ENCODE measurements around the gene PARVG.

PARVG gene

DNA sequence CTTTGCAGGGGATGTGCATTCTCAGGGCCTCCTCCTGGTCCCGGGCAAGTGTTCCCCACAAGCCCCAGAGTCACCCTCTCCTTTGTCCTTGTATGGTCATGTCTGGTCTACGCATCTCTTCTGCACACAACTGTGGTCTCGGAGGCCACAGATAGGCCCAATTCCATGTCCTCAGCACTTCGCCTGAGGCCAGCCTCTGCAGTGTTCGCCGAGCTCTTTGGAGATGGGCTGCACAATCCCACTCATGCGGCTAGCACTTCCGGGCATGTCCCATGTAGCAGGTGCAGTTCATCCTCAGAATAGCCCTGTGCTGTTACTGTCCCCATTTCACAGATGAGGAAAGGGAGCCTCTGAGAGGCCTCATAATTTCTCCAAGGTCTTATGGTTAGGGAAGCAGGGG, 7.6 kb downstream of the PARVG start:
- Histone ChIP-seq H4K91ac (ENCODE audit: low read length) (no peak overlapping the region), H3K4ac (ENCODE audit: low read depth in 1 of 2, low read length in 2 of 2) (no peak overlapping the region), H3K9me3 (ENCODE audit: control insufficient read depth, low read length) (no peaks in the 10 kb centered on the region), H3K18ac (ENCODE audit: low read depth in 1 of 2, low read length in 2 of 2) (no peak overlapping the region), H3K27ac (ENCODE audit: low read length, poor library complexity, severe bottlenecking) (no peak overlapping the region), H2BK5ac (ENCODE audit: low read depth, low read length, poor library complexity, severe bottlenecking) (no peak overlapping the region), H3K36me3 (ENCODE audit: control insufficient read depth in 1 of 2, insufficient read depth in 2 of 2, low read depth in 1 of 2, low read length in 2 of 2) (no peaks in the 10 kb centered on the region), H2BK120ac (ENCODE audit: low read depth, low read length) (no peak overlapping the region), H2BK12ac (ENCODE audit: low read length in 2 of 2) (no peak overlapping the region), H3K4me1 (ENCODE audit: control insufficient read depth, insufficient read depth, low read depth, low read length) (peaks cover 13% of the 10 kb centered on the region), H3K14ac (ENCODE audit: low read length in 2 of 2) (no peak overlapping the region), H3K4me3 (ENCODE audit: insufficient read depth in 1 of 2, low read depth in 1 of 2, low read length in 2 of 2) (no peak overlapping the region), H3K23ac (ENCODE audit: low read length in 2 of 2) (no peak overlapping the region), H3K79me1 (replicated peaks; ENCODE audit: low read length, poor library complexity, severe bottlenecking) (no peaks in the 10 kb centered on the region), H3K27me3 (ENCODE audit: control insufficient read depth in 1 of 2, insufficient read depth in 1 of 2, low read length in 2 of 2) (peaks cover 15 to 53% of the 10 kb centered on the region in 2 experiments), H3K4me2 (ENCODE audit: low read length, poor library complexity, severe bottlenecking) (no peak overlapping the region), H4K8ac (ENCODE audit: low read length) (no peak overlapping the region), H2BK15ac (ENCODE audit: low read depth, poor library complexity, severe bottlenecking) (no peak overlapping the region), H2AK5ac (ENCODE audit: low read length, severe bottlenecking) (no peak overlapping the region), H3K9ac (ENCODE audit: low read length) (no peak overlapping the region), H2AFZ (ENCODE audit: low read depth, low read length) (no peak overlapping the region)
- 87% methylated on average over 8 of the region's 8 CpGs for WGBS
- DNase-seq, result no peak

DNA sequence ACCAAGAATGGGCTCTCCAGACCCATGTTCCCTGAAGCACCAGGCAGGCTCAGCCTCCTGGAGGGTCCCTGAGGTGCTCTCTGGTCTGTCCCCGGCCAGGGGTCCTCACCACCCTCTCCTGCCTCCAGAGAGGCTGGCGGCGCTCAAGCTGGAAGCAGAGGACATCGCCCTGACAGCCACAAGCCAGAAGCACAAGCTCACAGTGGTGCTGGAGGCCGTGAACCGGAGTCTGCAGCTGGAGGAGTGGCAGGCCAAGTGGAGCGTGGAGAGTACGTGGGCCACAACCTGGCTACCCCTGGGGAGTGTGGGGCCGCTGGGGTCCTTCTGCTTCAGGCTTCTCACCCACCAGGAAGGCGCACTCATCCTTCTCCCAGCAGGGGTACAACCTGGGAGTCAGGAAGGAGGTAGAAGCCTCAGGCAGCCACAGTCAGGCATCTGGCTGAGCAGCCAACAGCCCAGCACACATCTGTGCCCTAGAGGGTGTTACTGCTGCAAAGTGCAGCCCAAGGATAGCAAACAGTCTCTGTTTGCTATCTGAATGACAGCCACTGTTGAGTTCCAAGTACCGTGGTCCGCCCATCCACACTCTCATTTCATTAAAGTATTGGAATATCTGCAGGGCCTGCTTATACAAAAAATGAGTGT, 8.4 kb downstream of the PARVG start:
- no peak overlapping the region for H3K4me2 ChIP-seq (ENCODE audit: low read length, poor library complexity, severe bottlenecking)
- H3K23ac ChIP-seq (ENCODE audit: low read length in 2 of 2), result no peak overlapping the region
- H3K9ac ChIP-seq (ENCODE audit: low read length), result no peak overlapping the region
- H4K8ac ChIP-seq (ENCODE audit: low read length), result no peak overlapping the region
- H3K4ac ChIP-seq (ENCODE audit: low read depth in 1 of 2, low read length in 2 of 2), result no peak overlapping the region
- WGBS, result 93% methylated on average over 12 of the region's 12 CpGs
- DNase-seq, result no peak
- H2AK5ac ChIP-seq (ENCODE audit: low read length, severe bottlenecking), result no peak overlapping the region
- H2BK120ac ChIP-seq (ENCODE audit: low read depth, low read length), result no peak overlapping the region
- H3K27ac ChIP-seq (ENCODE audit: low read length, poor library complexity, severe bottlenecking), result no peak overlapping the region
- H2BK15ac ChIP-seq (ENCODE audit: low read depth, poor library complexity, severe bottlenecking), result no peak overlapping the region
- H3K36me3 ChIP-seq (ENCODE audit: control insufficient read depth in 1 of 2, insufficient read depth in 2 of 2, low read depth in 1 of 2, low read length in 2 of 2), result no peaks in the 10 kb centered on the region
- H3K18ac ChIP-seq (ENCODE audit: low read depth in 1 of 2, low read length in 2 of 2), result no peak overlapping the region
- peaks cover 13 to 53% of the 10 kb centered on the region in 2 experiments for H3K27me3 ChIP-seq (ENCODE audit: control insufficient read depth in 1 of 2, insufficient read depth in 1 of 2, low read length in 2 of 2)
- H3K14ac ChIP-seq (ENCODE audit: low read length in 2 of 2), result no peak overlapping the region
- no peak overlapping the region for H2BK12ac ChIP-seq (ENCODE audit: low read length in 2 of 2)
- no peaks in the 10 kb centered on the region for H3K79me1 ChIP-seq (replicated peaks; ENCODE audit: low read length, poor library complexity, severe bottlenecking)
- H4K91ac ChIP-seq (ENCODE audit: low read length), result no peak overlapping the region
- no peaks in the 10 kb centered on the region for H3K9me3 ChIP-seq (ENCODE audit: control insufficient read depth, low read length)
- peaks cover 10% of the 10 kb centered on the region for H3K4me1 ChIP-seq (ENCODE audit: control insufficient read depth, insufficient read depth, low read depth, low read length)
- no peak overlapping the region for H2BK5ac ChIP-seq (ENCODE audit: low read depth, low read length, poor library complexity, severe bottlenecking)
- H3K4me3 ChIP-seq (ENCODE audit: insufficient read depth in 1 of 2, low read depth in 1 of 2, low read length in 2 of 2), result no peak overlapping the region
- H2AFZ ChIP-seq (ENCODE audit: low read depth, low read length), result no peak overlapping the region

DNA sequence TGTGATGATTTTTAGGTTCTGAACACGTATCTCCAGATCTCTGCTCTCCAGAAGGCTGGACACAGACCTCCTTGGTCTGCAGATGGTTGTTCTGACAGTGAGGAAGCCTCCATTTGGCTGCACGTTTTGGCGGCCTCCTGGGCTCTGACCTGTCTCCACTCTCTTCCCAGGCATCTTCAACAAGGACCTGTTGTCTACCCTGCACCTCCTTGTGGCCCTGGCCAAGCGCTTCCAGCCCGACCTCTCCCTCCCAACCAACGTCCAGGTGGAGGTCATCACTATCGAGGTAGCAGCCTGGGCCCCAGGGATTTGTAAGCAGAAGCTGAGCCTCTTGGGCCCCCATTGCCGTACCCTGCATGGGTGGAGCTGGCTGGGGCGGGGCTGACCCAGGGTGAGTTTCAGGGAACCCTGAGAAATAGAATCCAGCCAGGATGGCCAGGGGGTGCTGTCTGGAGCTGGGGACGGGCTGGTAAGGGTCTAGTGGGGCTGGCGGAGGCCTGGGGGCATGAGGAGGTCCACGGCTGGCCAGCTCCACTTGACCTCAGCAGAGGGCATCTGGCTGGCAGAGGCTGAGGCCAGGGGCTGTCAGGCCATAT, 9.8 kb downstream of the PARVG start:
- Histone ChIP-seq H2AFZ (ENCODE audit: low read depth, low read length) (no peak overlapping the region), H3K9ac (ENCODE audit: low read length) (no peak overlapping the region), H3K79me1 (replicated peaks; ENCODE audit: low read length, poor library complexity, severe bottlenecking) (no peaks in the 10 kb centered on the region), H3K18ac (ENCODE audit: low read depth in 1 of 2, low read length in 2 of 2) (no peak overlapping the region), H2BK5ac (ENCODE audit: low read depth, low read length, poor library complexity, severe bottlenecking) (no peak overlapping the region), H3K4me1 (ENCODE audit: control insufficient read depth, insufficient read depth, low read depth, low read length) (peaks cover 7% of the 10 kb centered on the region), H3K4me2 (ENCODE audit: low read length, poor library complexity, severe bottlenecking) (no peak overlapping the region), H4K91ac (ENCODE audit: low read length) (no peak overlapping the region), H3K14ac (ENCODE audit: low read length in 2 of 2) (no peak overlapping the region), H3K4ac (ENCODE audit: low read depth in 1 of 2, low read length in 2 of 2) (no peak overlapping the region), H2BK12ac (ENCODE audit: low read length in 2 of 2) (no peak overlapping the region), H2BK120ac (ENCODE audit: low read depth, low read length) (no peak overlapping the region), H3K27ac (ENCODE audit: low read length, poor library complexity, severe bottlenecking) (no peak overlapping the region), H3K36me3 (ENCODE audit: control insufficient read depth in 1 of 2, insufficient read depth in 2 of 2, low read depth in 1 of 2, low read length in 2 of 2) (no peaks in the 10 kb centered on the region), H3K23ac (ENCODE audit: low read length in 2 of 2) (no peak overlapping the region), H3K27me3 (ENCODE audit: control insufficient read depth in 1 of 2, insufficient read depth in 1 of 2, low read length in 2 of 2) (peaks cover 18 to 53% of the 10 kb centered on the region in 2 experiments), H3K9me3 (ENCODE audit: control insufficient read depth, low read length) (no peaks in the 10 kb centered on the region), H3K4me3 (ENCODE audit: insufficient read depth in 1 of 2, low read depth in 1 of 2, low read length in 2 of 2) (no peak overlapping the region), H2AK5ac (ENCODE audit: low read length, severe bottlenecking) (no peak overlapping the region), H4K8ac (ENCODE audit: low read length) (no peak overlapping the region), H2BK15ac (ENCODE audit: low read depth, poor library complexity, severe bottlenecking) (no peak overlapping the region)
- WGBS, result 80% methylated on average over 12 of the region's 12 CpGs
- no peak for DNase-seq

DNA sequence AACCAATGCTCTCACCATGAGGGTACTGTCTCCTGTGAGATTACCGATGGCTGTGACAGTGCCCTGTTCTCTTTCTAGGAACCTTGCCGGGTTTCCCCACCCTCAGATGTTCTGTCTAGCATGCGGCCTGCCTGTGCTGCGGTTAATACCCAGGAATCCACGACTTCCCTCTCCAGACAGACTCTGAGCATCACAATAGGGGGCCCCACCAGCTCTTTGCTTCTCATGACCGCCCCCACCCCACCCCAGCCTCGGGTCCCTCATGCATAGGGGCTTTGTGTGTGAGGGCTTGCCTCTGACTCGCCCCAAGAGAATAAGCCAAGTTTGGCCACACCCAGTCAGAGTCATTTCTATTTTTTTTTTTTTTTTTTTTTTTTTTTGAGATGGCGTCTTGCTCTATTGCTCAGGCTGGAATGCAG, 10.3 kb downstream of the PARVG start:
- no peak overlapping the region for H4K91ac ChIP-seq (ENCODE audit: low read length)
- no peak overlapping the region for H3K18ac ChIP-seq (ENCODE audit: low read depth in 1 of 2, low read length in 2 of 2)
- H3K4me1 ChIP-seq (ENCODE audit: control insufficient read depth, insufficient read depth, low read depth, low read length), result peaks cover 7% of the 10 kb centered on the region
- H2AFZ ChIP-seq (ENCODE audit: low read depth, low read length), result no peak overlapping the region
- H4K8ac ChIP-seq (ENCODE audit: low read length), result no peak overlapping the region
- H3K36me3 ChIP-seq (ENCODE audit: control insufficient read depth in 1 of 2, insufficient read depth in 2 of 2, low read depth in 1 of 2, low read length in 2 of 2), result no peaks in the 10 kb centered on the region
- no peak overlapping the region for H2BK12ac ChIP-seq (ENCODE audit: low read length in 2 of 2)
- H2AK5ac ChIP-seq (ENCODE audit: low read length, severe bottlenecking), result no peak overlapping the region
- H2BK15ac ChIP-seq (ENCODE audit: low read depth, poor library complexity, severe bottlenecking), result no peak overlapping the region
- H3K23ac ChIP-seq (ENCODE audit: low read length in 2 of 2), result no peak overlapping the region
- H3K4me3 ChIP-seq (ENCODE audit: insufficient read depth in 1 of 2, low read depth in 1 of 2, low read length in 2 of 2), result no peak overlapping the region
- H3K27ac ChIP-seq (ENCODE audit: low read length, poor library complexity, severe bottlenecking), result no peak overlapping the region
- 74% methylated on average over 7 of the region's 9 CpGs for WGBS
- no peak overlapping the region for H3K4ac ChIP-seq (ENCODE audit: low read depth in 1 of 2, low read length in 2 of 2)
- H2BK5ac ChIP-seq (ENCODE audit: low read depth, low read length, poor library complexity, severe bottlenecking), result no peak overlapping the region
- H3K27me3 ChIP-seq (ENCODE audit: control insufficient read depth in 1 of 2, insufficient read depth in 1 of 2, low read length in 2 of 2), result peaks cover 17 to 53% of the 10 kb centered on the region in 2 experiments
- H3K14ac ChIP-seq (ENCODE audit: low read length in 2 of 2), result no peak overlapping the region
- no peaks in the 10 kb centered on the region for H3K79me1 ChIP-seq (replicated peaks; ENCODE audit: low read length, poor library complexity, severe bottlenecking)
- H3K9me3 ChIP-seq (ENCODE audit: control insufficient read depth, low read length), result no peaks in the 10 kb centered on the region
- no peak overlapping the region for H3K9ac ChIP-seq (ENCODE audit: low read length)
- DNase-seq, result no peak
- no peak overlapping the region for H2BK120ac ChIP-seq (ENCODE audit: low read depth, low read length)
- no peak overlapping the region for H3K4me2 ChIP-seq (ENCODE audit: low read length, poor library complexity, severe bottlenecking)
